ENCODE results near the gene CGRRF1.

CGRRF1 gene

DNA sequence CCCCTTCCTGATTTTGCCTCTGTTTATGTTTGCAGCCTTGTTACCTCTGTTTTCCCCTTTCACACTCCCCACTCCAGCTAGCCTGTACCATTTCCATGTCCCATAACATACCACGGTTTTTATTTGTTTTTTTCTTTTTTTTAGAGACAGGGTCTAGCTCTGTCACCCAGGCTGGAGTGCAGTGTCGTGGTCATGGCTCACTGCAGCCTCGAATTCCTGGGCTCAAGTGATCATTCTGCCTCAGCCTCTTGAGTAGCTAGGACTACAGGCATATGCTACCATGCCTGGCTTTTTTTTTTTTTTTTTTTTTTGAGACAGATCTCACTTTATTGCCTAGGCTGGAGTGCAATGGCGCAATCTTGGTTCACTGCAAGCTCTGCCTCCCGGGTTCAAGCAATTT lies 38.8 kb downstream of the CGRRF1 start:
- no peak for DNase-seq (ENCODE audit: low spot score)

DNA sequence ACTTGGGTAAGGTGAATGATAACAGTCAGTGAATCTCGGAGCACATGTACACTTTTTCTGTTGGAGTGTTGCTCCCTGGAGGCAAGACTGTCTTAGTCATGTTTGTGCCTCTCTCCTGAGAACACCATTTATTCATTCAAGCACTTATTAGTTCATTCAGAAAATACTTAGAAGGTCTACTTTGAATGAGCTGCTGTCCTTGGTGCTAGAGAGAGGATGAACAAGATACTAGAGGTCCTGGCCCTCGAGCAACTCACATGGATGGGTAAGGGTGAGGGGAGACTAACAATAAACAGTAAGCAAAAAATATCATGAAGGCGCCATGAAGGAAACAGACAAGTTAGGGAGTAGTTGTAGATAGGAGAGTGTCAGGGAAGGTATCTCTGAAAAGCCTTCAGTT lies 40.2 kb downstream of the CGRRF1 start:
- DNase-seq (ENCODE audit: low spot score): no peak

DNA sequence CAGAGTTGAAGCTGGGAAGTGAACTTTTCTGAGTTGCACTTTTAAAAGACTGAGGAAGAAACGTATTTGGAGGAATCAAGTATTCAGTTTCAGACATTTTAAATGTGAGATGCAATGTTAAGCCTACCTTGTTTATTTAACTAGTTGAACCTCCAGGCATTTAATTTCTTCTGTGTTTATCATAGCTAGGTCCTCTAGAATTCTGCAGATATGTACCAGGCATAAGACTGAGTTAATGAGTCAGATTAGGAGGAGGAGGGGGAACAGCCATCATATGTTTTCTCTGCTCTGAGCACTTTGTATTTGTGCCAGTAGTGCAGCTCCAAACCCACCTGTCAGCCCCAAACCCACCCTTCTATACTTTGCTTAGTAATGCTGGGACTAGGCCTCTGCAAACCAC lies 40.8 kb downstream of the CGRRF1 start:
- no peak for DNase-seq (ENCODE audit: low spot score)

DNA sequence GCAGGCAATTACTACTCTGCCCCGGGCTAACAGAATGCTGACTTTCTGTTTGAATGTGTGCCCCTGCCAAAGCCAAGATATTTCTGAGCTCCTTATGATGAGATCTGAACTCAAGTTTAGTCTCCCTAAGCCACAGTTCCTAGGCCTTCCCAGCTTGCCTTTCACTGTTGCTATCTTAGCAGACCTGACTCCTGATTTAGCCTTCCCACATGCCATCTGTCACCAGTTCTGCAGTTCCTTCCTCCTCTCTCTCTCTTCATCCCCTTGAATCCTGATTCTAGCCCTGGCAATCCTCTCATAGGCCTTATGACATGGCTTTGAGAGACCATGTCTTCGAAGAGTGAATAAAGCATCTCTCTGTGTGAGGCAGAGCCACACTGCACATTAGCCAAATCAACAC lies 44.7 kb downstream of the CGRRF1 start:
- no peak for DNase-seq (ENCODE audit: low spot score)

DNA sequence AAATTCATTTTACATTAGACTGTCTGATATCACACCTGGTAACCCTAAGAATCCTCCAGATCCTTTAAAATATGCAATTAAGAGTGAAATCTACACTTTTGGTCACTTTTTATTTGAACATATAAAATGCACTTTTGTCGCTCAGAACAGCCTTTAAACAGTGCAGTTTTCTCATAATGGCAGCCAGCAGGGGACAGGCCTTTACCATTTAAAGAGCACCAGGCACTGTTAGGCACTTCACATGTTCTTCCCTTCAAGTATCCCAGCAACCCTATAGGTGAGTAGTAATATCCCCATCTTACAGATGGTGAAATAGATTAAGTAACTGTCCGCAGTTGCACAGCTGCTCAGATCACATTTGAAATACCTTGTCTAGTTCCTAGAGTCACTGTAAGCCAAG lies 45.9 kb downstream of the CGRRF1 start:
- DNase-seq (ENCODE audit: low spot score): no peak

DNA sequence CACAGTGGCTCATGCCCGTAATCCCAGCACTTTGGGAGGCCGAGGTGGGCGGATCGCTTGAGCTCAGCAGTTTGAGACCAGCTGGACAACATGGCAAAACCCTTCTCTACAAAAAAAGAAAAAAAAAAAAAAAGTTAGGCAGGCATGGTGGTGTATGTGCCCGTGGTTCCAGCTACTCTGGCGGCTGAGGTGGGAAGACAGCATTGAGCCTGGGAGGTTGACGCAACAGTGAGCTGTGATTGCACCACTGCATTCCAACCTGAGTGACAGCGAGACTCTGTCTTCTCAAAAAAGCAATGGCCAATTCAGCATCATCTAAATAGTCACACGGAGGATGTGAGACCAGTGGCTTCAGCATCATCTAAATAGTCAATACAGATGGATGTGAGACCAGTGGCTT lies 46.8 kb downstream of the CGRRF1 start:
- no peak for DNase-seq (ENCODE audit: low spot score)

DNA sequence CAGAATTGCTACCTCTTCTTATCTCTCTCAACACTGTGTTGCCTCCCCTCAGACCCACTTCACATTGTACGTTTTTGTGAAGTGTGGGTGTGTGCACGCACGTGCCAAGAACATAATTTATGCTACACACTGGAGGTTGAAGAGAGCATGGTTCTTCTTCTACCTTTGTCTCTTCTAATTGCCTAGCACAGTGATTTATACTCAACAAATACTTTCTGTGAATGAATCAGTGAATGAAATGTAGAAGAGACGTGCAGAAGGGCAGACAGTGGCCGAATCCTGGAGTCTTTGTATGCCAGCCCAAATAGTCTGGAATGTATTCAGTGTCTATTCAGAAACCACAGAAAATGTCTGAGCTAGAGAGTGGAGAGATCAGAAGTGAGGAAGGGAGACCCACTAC lies 52.6 kb downstream of the CGRRF1 start:
- no peak for DNase-seq (ENCODE audit: low spot score)

DNA sequence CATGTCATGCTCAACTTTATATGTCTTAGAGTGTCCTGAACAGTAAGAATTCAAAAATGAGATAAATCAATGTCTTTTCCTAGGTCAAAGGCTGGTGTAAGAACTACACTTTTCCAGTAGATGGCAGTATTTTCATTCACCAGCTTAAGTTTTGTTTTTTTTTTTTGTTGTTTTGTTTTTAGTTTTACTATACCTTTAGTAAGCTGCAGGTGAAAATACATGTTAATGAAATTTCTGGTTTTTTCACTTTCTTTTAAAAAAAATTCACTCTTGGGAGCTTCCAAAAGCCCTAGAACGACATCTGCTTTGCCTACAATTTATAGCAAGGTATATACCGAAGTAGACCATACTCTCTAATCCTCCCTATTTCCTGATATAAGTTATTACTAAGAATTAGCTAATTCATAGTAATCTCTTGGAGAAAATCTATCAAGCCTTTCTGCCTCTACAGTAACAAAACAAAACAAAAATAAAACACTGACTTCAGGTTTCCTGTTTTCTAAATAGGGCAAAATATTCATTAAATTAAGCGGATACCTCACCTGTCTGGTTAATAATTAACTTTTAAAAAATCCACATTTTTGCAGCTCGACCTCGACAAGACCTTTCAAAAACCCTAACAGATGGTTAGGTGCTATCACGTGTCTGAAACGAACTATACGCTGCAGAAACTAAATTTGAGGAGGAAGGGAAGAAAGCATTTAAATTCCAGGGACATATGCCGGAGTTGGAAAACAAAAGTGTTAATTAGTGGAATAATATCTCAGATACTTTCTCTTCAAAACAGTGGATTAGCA lies 54.6 kb downstream of the CGRRF1 start:
- peak; percentile 72 for DNase-seq (ENCODE audit: low spot score)

DNA sequence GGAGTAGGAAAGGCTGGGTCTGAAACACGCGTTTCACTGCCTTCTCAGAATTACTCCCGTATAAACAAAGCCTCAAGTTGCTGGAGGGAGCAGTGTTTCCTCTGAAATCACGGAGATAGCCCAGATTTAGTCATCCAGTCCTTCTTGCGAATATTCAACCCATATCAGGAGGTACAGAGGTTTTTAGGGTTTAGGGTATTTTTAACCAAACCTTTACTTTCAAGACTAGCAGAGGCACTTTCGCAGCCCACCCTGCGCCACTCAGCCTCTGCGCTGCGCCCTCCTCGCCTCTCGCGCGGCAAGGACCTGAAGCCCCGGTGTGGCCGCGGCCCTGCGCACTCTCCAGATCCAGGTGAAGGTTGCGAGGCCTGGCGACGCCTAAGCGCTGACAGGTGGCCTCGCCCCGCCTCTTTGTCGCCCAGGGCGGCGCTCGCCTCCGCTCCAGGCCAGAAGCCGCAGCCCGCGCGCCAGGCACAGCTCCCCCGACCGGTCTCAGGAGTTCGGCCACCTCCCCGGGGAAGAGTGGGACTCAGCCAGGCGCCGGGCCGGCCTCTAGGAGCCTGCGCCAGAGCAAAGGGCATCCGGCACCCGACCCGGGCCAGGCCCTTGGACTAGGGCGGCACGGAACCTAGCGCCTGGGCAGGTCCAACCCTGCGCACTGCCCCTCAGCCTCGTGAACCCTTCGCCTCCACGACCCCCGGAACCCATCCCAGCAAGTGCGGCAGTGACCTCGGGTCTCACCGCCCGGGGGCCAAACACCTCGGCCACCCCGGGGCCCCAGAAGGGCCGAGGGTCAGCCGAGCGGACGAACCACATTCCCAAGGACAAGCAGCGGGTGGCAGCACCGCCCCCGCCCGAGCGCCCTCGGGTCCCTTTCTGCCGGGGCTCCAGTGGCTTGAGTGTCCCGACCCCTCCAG lies 55.4 kb downstream of the CGRRF1 start:
- peak; percentile 73 for DNase-seq (ENCODE audit: low spot score)

DNA sequence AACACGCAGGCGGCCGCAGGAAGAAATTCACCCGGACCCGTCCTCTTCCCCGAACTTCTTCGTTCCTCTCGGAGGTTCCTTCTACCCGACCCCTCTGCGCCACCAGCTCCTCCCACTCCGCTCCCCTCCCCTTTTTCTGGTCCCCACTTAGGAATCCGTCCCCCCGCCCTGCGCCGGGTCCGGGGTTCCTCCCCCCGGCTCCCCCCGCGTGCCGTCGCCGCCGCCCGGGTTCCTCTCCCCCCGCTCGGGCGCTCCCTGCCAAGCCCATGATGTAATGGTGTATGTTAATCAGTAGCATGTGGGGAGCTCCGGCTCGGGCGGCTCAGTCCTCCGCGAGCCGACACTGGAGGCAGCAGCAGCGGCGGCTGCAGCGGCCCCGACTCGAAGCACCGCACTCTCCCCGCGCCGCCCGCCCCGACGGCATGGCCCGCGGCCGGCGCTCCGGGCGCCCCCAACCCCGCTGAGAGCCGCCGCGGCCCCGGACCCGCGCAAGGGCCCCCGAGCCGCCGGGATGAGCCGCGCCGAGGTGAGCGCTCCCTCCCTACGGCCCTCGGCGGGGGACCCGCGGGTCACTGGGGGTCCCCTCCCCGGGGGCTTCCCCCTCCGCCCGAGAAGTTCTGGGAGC lies 56.2 kb downstream of the CGRRF1 start:
- DNase-seq (ENCODE audit: low spot score): peak; percentile 91

DNA sequence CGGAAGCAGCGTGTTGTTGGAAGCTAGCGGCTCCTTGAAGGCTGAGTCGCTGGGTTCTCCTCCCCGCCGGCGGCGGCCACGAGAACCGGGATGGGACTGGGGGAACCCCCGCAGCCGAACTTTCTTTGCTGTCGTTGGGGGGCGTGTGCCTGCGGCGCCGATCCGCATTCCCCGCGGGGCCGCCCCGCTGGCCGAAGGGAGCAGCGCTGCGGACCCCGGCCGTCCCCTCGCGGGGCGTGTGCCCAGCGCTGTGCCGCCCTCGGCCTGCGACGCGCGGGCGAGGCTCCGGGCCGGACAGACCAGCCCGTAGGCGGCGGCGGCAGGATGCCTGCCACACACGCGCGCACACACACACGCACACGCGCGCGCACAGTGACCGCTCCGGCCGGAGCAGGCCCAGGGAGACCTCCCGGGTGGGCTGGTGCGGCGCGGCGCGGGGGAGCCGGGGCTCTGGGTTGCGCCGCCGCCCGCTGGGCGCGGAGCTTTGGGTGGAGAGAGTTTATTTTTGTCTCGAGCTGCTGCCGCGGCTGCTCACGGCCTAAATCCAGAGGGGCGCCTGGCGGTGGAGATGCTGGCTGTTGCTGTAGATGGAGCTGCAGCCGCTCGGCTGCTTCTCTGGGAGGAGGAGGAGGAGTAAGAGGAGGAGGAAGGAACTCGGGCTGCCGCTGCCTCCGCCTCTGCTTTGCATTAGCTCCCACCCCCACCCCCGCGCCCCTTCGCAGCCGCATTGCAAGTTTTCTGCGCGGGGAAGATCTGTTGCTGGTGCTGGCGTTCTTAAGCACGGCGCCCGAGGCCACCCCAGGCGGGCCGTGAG lies 56.9 kb downstream of the CGRRF1 start, which contains the start of gene SAMD4A:
TSS of gene SAMD4A (plus strand) at position 719 of the 814 bp plus-strand sequence. CDS start 789 bp downstream, outside the sequence.
- peak; percentile 82 for DNase-seq (ENCODE audit: low spot score)

DNA sequence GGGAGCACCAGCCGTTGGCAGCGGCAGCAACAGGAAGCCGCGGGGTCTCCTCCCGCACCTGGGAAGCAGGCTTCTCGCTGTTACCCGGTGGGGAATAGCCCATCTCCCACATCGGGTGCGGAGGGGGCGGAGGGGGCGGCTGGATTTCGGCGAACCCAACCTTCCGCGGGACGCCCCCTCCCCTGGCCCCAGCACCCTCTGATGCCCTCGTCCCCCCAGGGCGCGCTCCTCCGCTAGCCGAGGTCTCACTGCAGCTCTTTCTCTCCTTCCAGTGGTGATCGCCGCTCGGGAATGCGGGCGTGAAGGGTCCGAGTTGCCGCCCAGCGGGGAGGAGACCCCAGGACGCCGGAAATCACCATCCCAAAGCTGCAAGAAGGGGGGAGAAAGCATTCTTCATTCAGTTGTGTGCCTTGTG lies 57.5 kb downstream of the CGRRF1 start:
- DNase-seq (ENCODE audit: low spot score): no peak

DNA sequence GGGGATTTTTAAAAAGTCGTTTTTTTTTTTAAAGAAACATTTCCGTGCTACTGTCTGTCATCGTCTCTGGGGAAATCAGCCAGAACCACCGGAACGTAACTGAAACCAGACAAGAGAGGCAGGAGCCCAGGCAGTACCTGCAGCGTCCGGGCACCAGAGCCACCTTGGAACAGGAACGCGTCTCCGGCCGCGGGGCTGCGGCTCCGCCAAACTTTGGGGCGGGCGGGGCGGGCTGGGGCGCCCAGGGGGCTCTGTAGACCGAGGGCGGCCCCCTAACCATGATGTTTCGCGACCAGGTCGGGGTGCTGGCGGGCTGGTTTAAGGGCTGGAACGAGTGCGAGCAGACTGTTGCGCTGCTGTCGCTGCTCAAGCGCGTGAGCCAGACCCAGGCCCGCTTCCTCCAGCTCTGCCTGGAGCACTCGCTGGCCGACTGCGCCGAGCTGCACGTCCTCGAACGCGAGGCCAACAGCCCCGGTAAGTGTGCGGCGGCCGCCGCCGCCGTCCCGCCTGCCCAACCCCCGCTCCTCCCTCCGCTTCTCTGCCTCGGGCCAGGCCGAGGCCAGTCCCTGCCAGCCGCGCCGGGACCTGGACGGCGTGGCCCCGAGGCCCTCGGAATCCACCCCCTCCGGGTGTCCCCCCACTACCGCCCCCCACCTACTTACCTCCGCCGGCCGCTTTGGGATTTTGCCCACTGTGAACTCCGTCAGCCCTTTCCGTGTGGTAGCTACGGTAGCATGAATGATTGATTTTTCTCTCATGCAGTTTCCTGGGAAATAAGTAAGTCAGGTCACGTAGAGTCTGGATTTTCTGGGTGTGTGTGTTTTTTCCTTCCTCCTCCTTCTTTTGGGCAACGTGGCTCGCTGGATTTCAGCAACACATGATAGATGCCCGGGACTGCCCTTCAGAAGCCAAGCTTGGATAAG lies 58.2 kb downstream of the CGRRF1 start:
- peak; percentile 63 for DNase-seq (ENCODE audit: low spot score)

DNA sequence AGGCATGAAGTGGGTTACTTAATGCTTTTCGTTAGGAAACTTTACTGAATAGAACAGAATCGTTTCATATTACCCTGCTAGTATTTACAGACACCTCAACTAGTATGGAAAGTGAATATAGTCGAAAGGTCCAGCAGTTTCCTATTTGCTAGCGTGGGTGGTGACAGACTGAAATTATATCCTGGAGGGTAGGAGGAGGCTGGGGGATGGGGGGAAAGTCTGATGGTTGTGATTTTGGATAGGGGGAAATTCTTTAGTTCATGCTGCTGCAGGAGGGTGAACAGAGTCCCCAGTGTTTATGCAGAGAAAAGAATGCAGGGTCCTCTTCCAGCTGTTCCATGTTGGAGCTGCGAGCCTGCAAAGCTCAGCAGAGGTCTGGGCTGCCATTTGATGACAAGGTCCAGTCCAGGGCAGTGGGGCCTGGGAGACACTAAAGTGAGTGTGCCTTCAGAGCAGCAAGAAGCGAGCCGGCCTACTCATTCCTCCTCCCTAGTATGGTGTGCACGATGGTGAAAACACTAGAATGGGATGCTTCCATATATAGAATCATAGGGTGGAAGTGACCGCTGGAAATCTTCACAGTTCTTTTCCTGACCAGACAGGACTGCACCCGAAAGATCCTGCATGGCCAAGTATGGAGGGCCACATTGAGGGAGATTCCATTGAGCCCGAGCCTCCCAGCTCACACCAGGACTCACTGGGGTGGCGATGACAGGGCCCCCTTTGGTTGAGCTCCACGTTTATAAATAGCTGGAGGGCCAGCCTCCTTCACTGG lies 59.3 kb downstream of the CGRRF1 start:
- no peak for DNase-seq (ENCODE audit: low spot score)

DNA sequence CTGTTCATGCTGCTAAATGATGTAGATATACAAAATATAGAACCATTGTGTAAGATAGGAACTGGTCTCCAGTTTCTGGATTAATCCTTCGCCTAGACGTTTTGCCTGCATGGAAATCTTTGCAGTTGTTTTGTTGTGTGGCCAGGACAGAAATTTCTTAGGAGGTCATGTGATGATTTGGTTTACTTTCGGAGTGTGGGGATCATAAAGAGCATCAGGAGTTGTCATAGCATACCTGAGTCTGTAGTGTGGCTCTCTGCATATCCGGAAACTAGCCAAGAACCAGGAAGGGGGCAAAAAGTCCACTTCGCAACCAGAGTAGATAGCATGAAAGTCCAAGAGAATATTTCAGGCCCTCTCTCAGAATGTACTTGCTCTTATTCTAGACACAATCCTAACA lies 60.3 kb downstream of the CGRRF1 start:
- no peak for DNase-seq (ENCODE audit: low spot score)

DNA sequence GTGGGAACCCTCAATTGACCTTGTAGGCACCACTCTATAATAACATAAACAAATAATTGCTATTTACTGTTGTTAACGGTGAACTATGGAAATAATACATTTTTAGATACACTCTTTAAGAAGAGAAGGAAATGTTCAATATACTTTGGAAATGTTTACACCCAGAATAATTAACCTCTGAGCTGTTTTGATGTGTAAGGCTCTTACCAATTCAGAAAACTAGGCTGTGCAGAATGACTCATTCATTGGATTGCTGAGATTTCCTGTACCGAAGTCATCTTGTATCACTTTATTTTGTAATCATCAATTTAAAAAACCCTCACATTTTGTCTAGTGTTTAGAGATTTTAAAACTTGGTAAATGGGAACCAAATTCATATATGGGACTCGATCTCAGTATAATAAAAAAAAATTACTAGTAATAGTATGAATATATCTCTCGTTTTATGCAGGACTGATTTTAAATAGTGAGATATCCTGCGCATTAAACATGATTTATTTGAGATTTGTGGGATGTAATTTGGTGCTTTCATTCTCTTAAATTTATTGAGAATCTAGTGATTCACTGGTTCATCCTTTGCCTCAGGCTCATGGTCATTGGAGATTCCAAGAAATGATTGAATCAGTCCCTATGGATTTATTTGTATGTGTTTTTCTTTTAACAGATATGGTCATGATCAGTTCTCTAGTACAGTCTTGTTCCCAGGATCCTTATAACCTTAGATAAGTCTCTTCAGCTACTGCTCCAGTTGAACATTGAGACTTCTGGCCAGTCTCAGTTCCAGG lies 61.1 kb downstream of the CGRRF1 start:
- DNase-seq (ENCODE audit: low spot score): no peak

DNA sequence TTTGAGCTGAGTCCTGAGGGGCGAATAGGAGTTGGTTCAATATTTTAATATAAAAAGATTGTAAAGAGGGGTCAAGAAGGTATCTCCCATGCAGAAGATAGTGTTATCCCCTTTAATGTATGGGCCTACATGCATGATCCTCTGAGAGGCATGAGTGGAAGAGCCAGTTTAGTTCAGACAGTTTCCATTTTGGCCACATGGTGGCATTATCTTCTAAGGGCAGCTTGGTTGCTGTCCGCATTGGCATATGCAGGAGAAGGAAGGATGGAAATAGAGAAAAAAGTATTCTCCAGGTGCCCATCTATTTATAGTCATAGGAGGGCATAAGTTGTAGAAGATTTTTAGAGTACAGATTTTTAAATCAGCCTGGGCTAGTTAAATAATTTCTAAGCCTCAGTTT lies 62.6 kb downstream of the CGRRF1 start:
- DNase-seq (ENCODE audit: low spot score): no peak

DNA sequence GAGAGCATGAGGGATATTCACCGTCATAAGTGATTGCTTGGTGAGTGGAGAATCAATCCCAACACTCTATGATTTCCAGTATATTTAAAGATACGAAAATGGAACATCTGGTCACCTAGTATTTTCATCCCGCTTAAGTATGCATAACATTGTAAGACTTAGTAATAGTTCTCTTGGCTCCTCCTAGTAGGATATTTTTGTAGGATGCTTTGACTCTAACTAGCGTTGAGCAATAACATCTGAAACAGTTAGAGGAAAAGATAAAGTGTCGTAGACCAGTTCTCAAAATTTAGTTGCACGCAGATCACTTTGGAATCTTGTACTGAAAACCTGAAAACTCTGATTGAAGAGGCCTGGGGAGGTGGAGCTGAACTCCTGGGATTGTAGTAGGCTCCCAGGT lies 64.8 kb downstream of the CGRRF1 start:
- no peak for DNase-seq (ENCODE audit: low spot score)

DNA sequence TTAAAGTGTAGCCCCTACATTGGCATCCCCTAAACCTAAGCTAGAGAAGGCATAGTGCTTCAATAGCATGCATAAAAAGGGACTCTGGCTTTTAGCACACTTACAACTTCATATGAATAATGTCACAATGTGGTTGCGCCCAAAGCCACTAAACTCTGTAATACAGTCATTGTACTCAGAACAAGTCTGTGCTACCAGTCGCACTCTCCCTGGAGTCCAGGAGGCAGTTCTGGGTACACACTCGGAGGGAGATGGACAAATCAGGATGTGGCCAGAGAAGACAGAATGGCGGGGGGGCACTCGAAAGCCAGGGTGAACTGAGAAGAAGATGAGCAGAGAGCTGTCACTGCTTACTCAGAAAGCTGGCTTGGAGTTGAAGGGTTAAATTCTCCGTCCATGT lies 67.8 kb downstream of the CGRRF1 start:
- no peak for DNase-seq (ENCODE audit: low spot score)

Measured in pons (tissue), 1 donor.